ENCODE measurements around the gene ROBO4. TPM values are rescaled to one million over a fixed set of nuclear protein-coding genes. Genes with fewer than 3 reads are reported as not detected.

ROBO4 gene
- total RNA-seq, 3 donors from 2014 or later: 4.8 to 8.4 (median 7.9) TPM

DNA sequence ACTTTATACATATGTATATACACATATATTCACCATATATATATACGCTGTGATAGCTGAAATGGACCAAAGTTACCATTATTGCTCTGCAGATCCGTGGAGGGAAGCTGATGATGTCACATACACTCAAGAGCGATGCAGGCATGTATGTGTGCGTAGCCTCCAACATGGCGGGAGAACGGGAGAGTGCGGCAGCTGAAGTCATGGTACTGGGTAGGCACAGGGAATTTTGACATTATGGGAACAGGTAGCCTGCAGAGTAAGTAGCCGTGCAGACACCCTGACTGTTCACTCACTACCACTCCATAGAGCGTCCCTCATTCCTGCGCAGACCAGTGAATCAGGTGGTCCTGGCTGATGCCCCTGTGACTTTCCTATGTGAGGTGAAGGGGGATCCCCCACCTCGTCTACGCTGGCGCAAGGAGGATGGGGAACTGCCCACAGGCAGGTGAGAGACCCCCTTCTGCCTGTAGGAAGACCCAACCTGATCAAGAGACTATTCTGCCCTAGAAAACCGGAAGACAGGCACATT lies 27.7 kb downstream of the ROBO4 start:
- Histone ChIP-seq H3K4me3 (no peak overlapping the region), H3K36me3 (ENCODE audit: low read depth) (no peaks in the 10 kb centered on the region), H3K4me1 (ENCODE audit: low read depth) (peaks cover 11% of the 10 kb centered on the region), H3K9me3 (no peaks in the 10 kb centered on the region)
- ATAC-seq (no peak), DNase-seq (no peak)
- TF ChIP-seq, protein P1, sequence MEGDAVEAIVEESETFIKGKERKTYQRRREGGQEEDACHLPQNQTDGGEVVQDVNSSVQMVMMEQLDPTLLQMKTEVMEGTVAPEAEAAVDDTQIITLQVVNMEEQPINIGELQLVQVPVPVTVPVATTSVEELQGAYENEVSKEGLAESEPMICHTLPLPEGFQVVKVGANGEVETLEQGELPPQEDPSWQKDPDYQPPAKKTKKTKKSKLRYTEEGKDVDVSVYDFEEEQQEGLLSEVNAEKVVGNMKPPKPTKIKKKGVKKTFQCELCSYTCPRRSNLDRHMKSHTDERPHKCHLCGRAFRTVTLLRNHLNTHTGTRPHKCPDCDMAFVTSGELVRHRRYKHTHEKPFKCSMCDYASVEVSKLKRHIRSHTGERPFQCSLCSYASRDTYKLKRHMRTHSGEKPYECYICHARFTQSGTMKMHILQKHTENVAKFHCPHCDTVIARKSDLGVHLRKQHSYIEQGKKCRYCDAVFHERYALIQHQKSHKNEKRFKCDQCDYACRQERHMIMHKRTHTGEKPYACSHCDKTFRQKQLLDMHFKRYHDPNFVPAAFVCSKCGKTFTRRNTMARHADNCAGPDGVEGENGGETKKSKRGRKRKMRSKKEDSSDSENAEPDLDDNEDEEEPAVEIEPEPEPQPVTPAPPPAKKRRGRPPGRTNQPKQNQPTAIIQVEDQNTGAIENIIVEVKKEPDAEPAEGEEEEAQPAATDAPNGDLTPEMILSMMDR (IDR thresholded peaks at IDR 0.05): no peak
- intact Hi-C loops (cut with DNase I, micrococcal nuclease): no loop called here

DNA sequence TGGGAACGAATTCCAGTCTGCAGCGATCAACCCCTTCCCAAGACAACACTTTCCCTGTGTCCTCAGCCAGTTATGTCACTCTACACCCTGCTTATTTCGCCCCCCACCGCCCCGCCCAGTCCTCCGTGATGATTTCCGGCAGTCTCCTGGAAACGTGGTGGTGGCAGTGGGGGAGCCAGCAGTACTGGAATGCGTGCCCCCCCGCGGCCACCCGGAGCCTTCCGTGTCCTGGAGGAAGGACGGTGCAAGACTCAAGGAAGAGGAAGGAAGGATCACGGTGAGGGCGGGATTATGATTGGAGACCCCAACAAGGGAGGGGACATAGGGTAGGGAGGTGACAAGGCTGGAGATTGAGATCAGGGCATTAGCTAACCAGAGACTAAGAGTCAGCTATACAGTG lies 28.3 kb downstream of the ROBO4 start:
- H3K36me3 ChIP-seq (ENCODE audit: low read depth): no peaks in the 10 kb centered on the region
- H3K4me1 ChIP-seq (ENCODE audit: low read depth): peaks cover 12% of the 10 kb centered on the region
- intact Hi-C loops (cut with DNase I, micrococcal nuclease): no loop called here
- H3K9me3 ChIP-seq: no peaks in the 10 kb centered on the region
- TF ChIP-seq, protein P1 (IDR thresholded peaks at IDR 0.05): no peak
- ATAC-seq (no peak), DNase-seq (no peak)
- H3K4me3 ChIP-seq: no peak overlapping the region

DNA sequence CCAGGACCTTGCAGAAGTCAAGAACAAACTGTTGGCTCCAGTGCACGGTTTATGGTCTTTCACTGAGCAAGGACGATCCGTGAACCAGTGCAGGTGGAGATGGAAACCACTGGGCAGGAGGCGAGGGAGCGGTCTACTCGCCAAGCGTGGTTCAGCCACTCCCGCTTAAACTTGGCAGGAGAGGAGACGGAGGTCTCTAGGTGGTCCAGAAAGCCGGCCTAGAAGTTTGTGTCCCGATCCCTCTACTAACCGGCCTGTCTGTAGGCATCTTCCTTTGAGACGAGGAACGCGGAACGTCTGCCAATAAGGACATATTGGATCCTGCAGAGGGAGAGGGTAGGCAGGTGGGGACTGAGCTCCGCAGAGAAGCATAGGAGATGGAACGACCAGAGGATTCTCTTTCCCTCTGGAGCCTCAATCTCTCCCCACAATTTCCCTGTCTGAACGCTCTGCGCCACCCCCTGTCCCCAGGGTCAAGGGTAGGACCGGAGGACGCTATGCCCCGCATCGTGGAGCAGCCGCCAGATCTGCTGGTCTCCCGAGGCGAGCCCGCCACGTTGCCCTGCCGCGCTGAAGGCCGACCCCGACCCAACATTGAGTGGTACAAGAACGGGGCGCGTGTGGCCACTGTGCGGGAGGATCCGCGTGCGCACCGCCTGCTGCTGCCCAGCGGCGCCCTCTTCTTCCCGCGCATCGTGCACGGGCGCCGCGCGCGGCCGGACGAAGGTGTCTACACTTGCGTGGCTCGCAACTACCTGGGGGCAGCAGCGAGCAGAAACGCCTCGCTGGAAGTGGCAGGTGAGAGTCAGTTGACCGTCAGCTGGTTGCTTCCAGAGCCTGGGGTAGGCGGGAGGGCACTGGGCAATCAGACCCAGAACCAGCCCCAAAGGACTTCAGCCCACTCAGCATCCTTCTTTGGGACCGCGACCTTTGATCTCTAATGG lies 29.1 kb downstream of the ROBO4 start:
- no peak for DNase-seq
- Histone ChIP-seq H3K9me3 (no peaks in the 10 kb centered on the region), H3K36me3 (ENCODE audit: low read depth) (no peaks in the 10 kb centered on the region), H3K4me3 (no peak overlapping the region), H3K4me1 (ENCODE audit: low read depth) (peaks cover 12% of the 10 kb centered on the region)
- no peak for ATAC-seq
- TF ChIP-seq, protein P1 (IDR thresholded peaks at IDR 0.05): no peak
- intact Hi-C loops (cut with DNase I, micrococcal nuclease): no loop called here

DNA sequence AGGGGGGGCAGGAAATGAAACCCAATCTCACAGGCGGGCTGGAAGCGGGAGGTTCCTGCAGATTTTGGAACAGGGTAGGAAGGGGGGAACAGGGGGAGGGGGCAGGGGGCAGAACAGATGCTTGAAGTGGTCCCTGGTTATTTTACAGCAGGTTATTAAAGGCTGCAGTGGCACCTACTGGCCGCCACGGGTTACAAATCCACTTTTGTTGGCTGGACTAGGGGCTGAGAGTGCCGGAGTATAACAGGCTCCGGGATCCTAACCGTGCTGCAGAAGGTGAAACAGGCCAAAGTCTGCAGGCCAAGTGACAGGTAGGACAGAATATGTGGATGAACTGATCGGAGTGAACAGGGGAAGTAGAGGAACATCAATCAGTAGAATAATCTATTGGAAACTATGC lies 30.0 kb downstream of the ROBO4 start:
- peak in 2 of 3 donors; percentile 34 to 39 for DNase-seq
- peaks cover 17% of the 10 kb centered on the region for H3K4me1 ChIP-seq (ENCODE audit: low read depth)
- intact Hi-C loops (cut with DNase I, micrococcal nuclease): no loop called here

DNA sequence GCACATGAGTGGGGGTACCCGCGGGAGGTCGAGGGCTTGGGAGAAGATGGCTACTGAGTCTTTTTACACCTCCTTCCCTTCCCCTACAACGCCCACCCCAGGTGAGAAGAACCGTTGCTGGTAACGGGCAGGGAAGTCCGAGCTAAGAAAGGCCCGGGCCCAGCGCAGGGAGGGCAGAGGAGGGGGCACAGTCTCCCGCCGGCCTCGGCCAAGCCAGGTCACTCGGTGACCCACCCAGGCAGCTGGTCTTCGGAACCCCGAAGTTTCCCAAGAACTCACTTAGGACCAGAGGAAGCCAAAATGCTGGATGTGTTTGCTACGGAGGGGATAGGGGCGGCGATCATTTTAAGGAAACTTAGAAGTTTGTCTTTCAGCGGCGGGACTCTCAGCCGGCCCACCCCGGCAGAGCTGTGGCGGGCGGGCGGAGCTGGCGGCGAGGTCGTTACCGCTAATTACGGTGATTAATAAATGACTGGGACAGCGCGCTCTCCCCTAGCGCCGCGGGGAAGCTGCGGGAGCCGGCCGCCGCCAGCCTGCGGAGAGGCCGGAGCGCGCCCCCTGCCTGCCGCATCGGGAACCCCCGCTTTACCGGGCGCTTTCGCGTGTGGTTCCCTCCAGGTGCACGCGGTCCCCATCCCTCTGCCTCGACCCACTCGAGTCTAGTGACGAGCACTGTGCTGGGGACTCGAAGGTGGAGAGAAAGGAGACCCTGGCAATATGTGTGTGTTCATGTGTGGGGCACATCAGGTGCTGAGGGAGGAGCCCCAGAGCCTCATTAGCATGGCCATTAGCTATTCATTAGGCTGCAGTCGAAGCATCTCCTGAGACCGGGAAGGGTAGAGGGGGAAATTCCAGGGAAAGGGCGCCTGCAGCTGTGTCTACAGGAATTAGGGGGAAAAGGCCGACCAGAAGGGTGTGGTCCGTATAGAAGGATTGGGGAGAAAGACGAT lies 31.5 kb downstream of the ROBO4 start:
- H3K9me3 ChIP-seq: no peaks in the 10 kb centered on the region
- H3K4me1 ChIP-seq (ENCODE audit: low read depth): peaks cover 17% of the 10 kb centered on the region
- intact Hi-C loops (cut with DNase I, micrococcal nuclease): no loop called here

More for the DNA sequence above, 30.0 kb downstream of the ROBO4 start:
- H3K9me3 ChIP-seq: no peaks in the 10 kb centered on the region
- TF ChIP-seq, protein P1 (IDR thresholded peaks at IDR 0.05): no peak
- peak; percentile 43 for ATAC-seq
- no peak overlapping the region for H3K4me3 ChIP-seq
- H3K36me3 ChIP-seq (ENCODE audit: low read depth): no peaks in the 10 kb centered on the region

More for the DNA sequence above, 31.5 kb downstream of the ROBO4 start:
- ATAC-seq (peak; percentile 62), DNase-seq (peak in 2 of 3 donors; percentile 62 to 64)
- Histone ChIP-seq H3K36me3 (ENCODE audit: low read depth) (no peaks in the 10 kb centered on the region), H3K4me3 (no peak overlapping the region)
- TF ChIP-seq, protein P1 (IDR thresholded peaks at IDR 0.05): peak; percentile 68
